Dedifferentiated amniotic fluid mesenchymal stem cell (primary cell): ENCODE results near the gene SPEG.
"Not testable (repeated sequence)": the region's sequence is repeated elsewhere in the genome, so short reads cannot be mapped to it uniquely, and the experiment has no call there.

Experiments used
- DNase-seq: peaks from one replicate; pipeline ENCODE4 v3.0.0-alpha.2; 2016; ENCODE audit errors: extremely low spot score

The SPEG gene

GRCh38 chr2:219404954-219405353 is 29.7 kb upstream of the SPEG start:
- no peak for DNase-seq

DNA sequence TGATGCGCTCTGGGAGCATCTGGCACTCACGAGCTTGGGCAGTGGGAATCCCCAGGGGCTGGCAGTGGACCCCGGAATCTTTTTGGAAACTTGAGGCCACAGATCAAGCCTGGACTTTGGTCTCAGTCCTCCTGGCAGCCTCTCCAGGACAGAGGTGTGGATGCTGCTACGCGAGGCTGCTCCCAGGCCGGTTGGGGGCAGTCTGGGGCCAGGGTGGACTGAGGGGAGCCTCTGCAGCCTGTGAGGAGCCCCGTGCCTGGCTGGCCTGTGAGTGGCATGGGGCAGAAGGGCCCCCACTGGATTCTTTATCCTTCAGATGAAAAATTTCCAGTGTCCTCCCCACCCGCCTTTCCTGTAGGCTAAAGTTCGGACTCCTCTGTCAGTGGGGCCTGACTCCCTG is 29.2 kb upstream of the SPEG start:
- DNase-seq, result no peak

DNA sequence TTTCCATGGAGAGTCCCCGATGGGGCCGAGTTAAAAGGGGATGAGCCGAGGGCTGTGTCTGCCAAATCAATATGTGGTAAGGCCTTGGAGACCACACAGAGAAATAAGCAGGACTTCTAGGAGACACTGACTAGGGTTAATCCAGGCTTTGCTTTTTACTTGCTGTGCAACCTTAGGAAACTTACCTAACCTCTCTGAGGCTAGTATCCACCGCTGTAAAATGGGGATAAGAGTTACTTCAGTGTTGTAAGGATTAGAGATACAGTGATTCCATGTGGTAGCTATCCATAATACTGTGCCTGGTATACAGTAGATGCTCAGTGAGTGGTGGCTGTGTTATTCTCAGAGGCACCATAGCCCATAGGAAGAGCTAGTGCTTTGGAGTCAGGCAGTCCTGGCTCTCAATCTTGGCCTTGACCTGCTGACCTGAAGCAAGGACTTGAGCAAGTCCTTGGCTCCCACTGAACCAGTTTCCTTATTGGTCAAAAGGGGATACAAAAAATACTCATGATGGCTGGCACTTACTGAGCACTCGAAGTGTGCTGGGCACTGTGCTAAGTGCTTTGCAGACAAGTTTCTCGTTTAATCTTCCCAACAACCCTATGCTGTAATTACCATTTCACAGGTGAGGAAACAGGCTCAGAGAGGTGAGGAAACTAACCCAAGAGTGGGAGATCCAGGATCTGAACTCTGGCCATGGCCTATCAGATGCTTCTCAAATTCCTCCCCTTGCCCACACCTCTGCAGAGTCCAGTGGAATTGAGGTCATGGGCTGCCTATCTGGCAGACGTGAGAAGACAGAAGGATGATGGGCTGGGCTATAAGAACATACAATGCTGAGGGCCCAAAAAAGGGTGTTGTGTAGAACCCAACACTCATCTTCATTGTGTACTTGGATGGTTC is 28.4 kb upstream of the SPEG start:
- DNase-seq, result no peak

GRCh38 chr2:219406861-219407230 is 27.8 kb upstream of the SPEG start:
- DNase-seq, result peak; percentile 93

- not testable (repeated sequence) for DNase-seq
Measured at GRCh38 chr2:219407343-219407742, 27.3 kb upstream of the SPEG start.

DNA sequence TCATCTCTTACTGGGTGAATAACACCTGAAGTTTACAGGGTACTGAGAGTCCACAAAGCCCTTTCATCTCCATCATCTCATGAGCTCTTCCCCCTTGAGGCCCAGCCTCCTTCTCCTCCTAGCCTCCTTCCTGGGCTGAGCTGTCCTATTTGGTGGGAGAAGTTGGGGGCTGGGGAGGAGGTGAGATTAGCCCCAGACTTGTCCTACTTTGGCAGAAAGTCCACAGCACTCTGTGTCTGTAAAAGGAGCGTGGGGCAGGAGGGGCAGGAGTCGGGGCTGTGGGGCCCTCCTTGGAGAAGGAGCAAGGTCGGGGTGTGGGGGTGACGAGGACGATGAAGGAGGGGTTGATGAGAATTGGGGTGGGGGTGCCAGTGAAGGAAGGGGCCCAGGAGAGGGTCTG is 26.4 kb upstream of the SPEG start:
- no peak for DNase-seq

- DNase-seq, result no peak
Measured at GRCh38 chr2:219408631-219409030, 26.0 kb upstream of the SPEG start.

- no peak for DNase-seq
Measured at GRCh38 chr2:219409619-219410018, 25.0 kb upstream of the SPEG start.

GRCh38 chr2:219410390-219410789 is 24.3 kb upstream of the SPEG start:
- DNase-seq, result no peak

DNA sequence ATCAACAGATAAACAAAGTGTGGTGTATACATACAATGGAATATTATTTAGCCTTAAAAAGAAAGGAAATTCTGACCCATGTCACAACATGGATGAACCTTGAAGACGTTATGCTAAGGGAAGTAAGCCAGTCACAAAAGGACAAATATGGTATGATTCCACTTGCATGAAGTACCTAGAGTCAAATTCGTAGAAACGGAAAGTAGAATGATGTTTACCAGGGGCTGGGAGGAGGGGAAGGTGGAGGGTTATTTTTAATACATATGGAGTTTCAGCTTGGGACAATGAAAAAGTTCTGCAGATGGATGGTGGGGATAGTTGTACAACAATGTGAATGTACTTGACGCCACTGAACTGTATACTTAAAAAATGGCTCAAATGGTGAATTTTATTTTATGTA is 19.8 kb upstream of the SPEG start:
- DNase-seq, result no peak

- DNase-seq, result no peak
Measured at GRCh38 chr2:219415580-219416234, 18.9 kb upstream of the SPEG start.

- DNase-seq, result no peak
Measured at GRCh38 chr2:219416235-219416602, 18.4 kb upstream of the SPEG start.

DNA sequence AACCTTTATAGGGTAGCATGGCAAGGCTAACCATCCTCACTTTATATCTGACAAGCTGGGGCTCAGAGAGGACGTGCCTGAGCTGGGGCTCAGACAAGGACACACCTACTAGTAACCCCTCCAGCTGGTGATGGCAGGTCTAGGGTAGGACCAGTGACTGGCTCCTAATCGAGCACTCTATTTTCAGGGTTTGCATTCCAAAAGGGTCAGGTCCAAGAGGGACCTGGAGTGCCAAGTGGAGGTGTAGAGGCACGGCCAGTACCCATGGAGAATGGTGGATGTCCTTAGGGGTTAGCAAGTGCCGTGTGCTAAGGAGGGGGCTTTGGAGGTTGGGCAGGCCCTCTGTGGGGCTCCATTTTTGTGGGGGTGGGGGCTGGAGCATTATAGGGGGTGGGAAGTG is 17.7 kb upstream of the SPEG start:
- DNase-seq, result no peak

DNA sequence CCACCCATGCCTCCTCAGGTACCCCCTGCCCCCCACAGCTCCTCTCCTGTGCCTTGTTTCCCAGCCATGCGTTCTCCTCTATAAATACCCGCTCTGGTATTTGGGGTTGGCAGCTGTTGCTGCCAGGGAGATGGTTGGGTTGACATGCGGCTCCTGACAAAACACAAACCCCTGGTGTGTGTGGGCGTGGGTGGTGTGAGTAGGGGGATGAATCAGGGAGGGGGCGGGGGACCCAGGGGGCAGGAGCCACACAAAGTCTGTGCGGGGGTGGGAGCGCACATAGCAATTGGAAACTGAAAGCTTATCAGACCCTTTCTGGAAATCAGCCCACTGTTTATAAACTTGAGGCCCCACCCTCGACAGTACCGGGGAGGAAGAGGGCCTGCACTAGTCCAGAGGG is 17.3 kb upstream of the SPEG start:
- DNase-seq, result no peak

DNA sequence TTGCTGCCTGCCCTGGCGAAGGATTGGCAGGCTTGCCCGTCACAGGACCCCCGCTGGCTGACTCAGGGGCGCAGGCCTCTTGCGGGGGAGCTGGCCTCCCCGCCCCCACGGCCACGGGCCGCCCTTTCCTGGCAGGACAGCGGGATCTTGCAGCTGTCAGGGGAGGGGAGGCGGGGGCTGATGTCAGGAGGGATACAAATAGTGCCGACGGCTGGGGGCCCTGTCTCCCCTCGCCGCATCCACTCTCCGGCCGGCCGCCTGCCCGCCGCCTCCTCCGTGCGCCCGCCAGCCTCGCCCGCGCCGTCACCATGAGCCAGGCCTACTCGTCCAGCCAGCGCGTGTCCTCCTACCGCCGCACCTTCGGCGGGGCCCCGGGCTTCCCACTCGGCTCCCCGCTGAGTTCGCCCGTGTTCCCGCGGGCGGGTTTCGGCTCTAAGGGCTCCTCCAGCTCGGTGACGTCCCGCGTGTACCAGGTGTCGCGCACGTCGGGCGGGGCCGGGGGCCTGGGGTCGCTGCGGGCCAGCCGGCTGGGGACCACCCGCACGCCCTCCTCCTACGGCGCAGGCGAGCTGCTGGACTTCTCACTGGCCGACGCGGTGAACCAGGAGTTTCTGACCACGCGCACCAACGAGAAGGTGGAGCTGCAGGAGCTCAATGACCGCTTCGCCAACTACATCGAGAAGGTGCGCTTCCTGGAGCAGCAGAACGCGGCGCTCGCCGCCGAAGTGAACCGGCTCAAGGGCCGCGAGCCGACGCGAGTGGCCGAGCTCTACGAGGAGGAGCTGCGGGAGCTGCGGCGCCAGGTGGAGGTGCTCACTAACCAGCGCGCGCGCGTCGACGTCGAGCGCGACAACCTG is 16.3 kb upstream of the SPEG start, which contains the start of gene DES:
Gene DES, plus strand, starts transcription at position 223 of the 857 bp plus-strand sequence. Its CDS starts 86 bp downstream, at position 309.
- no peak for DNase-seq

DNA sequence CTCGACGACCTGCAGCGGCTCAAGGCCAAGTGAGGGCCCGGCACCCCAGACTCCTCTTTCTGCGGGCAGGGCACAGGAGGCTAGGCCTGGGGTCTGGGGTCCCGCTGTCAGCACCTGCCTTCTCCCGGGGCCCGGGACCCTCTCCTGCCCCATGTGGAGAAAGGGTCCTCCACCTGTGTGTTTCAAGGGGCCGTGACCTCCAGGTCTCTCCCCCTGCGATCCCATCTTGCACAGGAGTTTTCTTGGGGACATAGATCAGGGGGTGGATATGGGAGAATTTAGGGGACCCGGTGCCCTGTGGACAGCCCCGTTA is 15.7 kb upstream of the SPEG start:
- DNase-seq, result no peak

DNA sequence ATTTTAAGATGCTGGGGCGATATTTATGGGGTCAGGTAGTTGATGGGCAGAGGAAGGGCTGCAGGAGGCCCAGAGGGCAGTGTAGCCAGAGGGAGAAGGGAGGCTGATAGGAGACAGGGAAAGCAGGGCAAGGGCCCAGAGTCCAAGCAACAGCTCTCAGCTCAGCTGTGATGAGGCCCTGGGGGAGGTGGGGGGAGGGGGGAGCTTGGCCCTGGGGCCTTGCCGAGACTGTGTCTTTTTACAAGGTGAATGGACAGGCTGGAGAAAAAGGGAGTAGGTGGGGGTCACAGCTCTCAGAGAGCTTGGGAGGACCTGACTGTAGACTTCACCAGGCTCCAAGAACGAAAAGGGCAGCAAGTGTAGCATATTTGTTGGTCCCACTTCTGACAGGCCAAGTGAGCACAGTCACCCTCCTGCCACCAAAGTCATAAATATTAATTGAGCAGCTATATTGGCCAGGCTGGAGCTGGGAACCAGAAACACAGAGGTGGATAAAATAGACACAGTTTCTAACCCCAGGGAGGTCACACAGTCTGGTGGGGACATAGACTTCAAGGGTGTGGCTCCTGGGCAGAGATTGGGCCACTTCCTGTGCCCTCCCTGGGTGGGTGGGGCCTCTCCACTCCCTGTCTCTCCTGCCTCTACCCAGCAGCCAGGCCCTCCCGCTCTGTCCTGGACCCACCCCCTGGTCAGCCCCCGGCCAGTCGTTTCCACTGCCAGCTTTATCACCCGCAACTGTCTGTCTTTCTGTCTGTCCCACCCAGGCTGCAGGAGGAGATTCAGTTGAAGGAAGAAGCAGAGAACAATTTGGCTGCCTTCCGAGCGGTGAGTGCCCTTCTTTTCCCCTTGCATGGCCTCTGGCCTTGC is 15.1 kb upstream of the SPEG start:
- no peak for DNase-seq

DNA sequence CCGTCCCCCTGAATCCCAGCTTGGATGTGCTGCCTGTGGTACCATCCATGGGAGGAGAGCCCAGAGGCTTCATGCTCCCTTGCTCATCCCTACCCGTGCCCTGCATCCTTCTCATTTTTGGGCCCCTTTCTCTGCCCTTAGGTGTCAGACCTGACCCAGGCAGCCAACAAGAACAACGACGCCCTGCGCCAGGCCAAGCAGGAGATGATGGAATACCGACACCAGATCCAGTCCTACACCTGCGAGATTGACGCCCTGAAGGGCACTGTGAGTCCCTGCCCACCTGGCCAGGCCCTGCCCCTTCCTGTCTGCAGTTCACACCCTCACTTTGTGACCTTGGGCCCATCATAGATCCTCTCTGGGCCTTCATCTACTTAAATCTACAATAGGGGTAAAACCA is 14.0 kb upstream of the SPEG start:
- no peak for DNase-seq

DNA sequence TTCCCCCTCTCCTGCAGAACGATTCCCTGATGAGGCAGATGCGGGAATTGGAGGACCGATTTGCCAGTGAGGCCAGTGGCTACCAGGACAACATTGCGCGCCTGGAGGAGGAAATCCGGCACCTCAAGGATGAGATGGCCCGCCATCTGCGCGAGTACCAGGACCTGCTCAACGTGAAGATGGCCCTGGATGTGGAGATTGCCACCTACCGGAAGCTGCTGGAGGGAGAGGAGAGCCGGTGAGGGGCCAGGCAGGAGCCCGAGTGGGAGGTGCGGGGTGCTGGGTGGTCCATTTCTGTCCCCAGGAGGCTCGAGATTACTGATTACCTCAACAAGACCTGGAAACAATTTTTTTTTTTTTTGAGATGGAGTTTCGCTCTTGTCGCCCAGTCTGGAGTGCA is 13.3 kb upstream of the SPEG start:
- no peak for DNase-seq

GRCh38 chr2:219422952-219423534 is 11.6 kb upstream of the SPEG start:
- no peak for DNase-seq
